HepG2 (cell line): ENCODE measurements around the gene ALDH1A2.

Experiments used
- ARID2 ChIP-seq: sonication (generic); formaldehyde crosslinking; IDR thresholded peaks from 2 replicates; pipeline ENCODE4 v1.8.1; 2022; ENCODE audit warnings: mild to moderate bottlenecking, missing genetic modification reagents, borderline replicate concordance
- CAMTA2 ChIP-seq: sonication (generic); formaldehyde crosslinking; IDR thresholded peaks from 2 replicates; pipeline ENCODE4 v1.4.0; 2020; ENCODE audit warnings: mild to moderate bottlenecking, missing genetic modification reagents, borderline replicate concordance
- EHMT2 ChIP-seq: fragments of 200-600 bp; sonication (generic); IDR thresholded peaks from 2 replicates; pipeline ENCODE4 v1.7.0; 2017; ENCODE audit warnings: antibody characterized with exemption, low read depth, low read length, borderline replicate concordance
- KLF11 ChIP-seq: IDR thresholded peaks from 2 replicates; pipeline ENCODE4 v1.6.1; 2016; ENCODE audit warnings: missing compliant biosample characterization
- RARG ChIP-seq: sonication (generic); formaldehyde crosslinking; IDR thresholded peaks from 2 replicates; pipeline ENCODE4 v1.4.0; 2020; ENCODE audit warnings: low read depth, mild to moderate bottlenecking, missing genetic modification reagents
- SIN3A ChIP-seq: IDR thresholded peaks from 2 replicates; pipeline ENCODE4 v1.6.1; 2011; ENCODE audit warnings: low read depth, mild to moderate bottlenecking, control low read depth, low read length, borderline replicate concordance
- SRSF1 ChIP-seq: fragments of 200-400 bp; formaldehyde crosslinking; optimal IDR thresholded peaks from 2 replicates; pipeline ENCODE3; 2017; ENCODE audit warnings: mild to moderate bottlenecking, low read depth, low read length, moderate library complexity
- ZMAT3 ChIP-seq: sonication (generic); formaldehyde crosslinking; conservative IDR thresholded peaks from 2 replicates; pipeline ENCODE4 v1.7.0; 2021; ENCODE audit warnings: missing genetic modification reagents
- ZSCAN25 ChIP-seq: sonication (generic); formaldehyde crosslinking; IDR thresholded peaks from 2 replicates; pipeline ENCODE4 v1.8.0; 2022; ENCODE audit warnings: mild to moderate bottlenecking, missing genetic modification reagents
- TF ChIP-seq, protein P1 (sequence below): sonication (generic); formaldehyde crosslinking; IDR thresholded peaks from 2 replicates; pipeline ENCODE4 v1.5.0; 2020; ENCODE audit warnings: mild to moderate bottlenecking, missing genetic modification reagents, moderate library complexity
- TF ChIP-seq, protein P2 (sequence below): sonication (generic); formaldehyde crosslinking; conservative IDR thresholded peaks from 2 replicates; pipeline ENCODE4 v1.4.0; 2020; ENCODE audit warnings: missing genetic modification reagents
- TF ChIP-seq, protein P3 (sequence below): sonication (generic); formaldehyde crosslinking; IDR thresholded peaks from 2 replicates; pipeline ENCODE4 v1.4.0; 2020; ENCODE audit warnings: mild to moderate bottlenecking, low read depth, missing genetic modification reagents
- TF ChIP-seq, protein P4 (sequence below): sonication (generic); formaldehyde crosslinking; IDR thresholded peaks from one replicate; pipeline ENCODE4 v1.5.1; 2020; ENCODE audit warnings: mild to moderate bottlenecking, missing genetic modification reagents; ENCODE audit errors: not compliant biosample characterization

DNA sequence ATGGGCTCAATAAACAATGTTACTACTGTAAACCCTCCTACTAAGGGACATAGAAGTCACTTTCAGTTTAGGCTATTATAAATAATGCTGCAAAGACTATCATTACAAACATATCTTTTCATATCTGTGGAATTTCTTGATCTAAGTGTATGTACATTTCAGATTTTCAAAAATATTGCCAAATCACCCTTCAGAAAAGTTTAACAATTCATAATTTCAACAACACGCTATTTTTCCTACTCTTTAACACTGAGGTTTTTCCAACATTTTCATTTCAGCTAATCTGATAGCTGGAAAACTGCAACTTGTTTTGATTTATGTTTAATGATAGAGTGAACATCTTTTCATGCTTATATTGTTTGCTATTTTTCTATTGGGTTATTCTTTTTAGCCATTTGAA, 69.0 kb downstream of the ALDH1A2 start:
- no peak for TF ChIP-seq ARID2 (CRISPR knock-in tag)
- no peak for TF ChIP-seq SRSF1
- TF ChIP-seq, protein P1, sequence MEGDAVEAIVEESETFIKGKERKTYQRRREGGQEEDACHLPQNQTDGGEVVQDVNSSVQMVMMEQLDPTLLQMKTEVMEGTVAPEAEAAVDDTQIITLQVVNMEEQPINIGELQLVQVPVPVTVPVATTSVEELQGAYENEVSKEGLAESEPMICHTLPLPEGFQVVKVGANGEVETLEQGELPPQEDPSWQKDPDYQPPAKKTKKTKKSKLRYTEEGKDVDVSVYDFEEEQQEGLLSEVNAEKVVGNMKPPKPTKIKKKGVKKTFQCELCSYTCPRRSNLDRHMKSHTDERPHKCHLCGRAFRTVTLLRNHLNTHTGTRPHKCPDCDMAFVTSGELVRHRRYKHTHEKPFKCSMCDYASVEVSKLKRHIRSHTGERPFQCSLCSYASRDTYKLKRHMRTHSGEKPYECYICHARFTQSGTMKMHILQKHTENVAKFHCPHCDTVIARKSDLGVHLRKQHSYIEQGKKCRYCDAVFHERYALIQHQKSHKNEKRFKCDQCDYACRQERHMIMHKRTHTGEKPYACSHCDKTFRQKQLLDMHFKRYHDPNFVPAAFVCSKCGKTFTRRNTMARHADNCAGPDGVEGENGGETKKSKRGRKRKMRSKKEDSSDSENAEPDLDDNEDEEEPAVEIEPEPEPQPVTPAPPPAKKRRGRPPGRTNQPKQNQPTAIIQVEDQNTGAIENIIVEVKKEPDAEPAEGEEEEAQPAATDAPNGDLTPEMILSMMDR (CRISPR knock-in tag): no peak
- TF ChIP-seq, protein P2, sequence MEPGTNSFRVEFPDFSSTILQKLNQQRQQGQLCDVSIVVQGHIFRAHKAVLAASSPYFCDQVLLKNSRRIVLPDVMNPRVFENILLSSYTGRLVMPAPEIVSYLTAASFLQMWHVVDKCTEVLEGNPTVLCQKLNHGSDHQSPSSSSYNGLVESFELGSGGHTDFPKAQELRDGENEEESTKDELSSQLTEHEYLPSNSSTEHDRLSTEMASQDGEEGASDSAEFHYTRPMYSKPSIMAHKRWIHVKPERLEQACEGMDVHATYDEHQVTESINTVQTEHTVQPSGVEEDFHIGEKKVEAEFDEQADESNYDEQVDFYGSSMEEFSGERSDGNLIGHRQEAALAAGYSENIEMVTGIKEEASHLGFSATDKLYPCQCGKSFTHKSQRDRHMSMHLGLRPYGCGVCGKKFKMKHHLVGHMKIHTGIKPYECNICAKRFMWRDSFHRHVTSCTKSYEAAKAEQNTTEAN (CRISPR knock-in tag): no peak
- TF ChIP-seq SIN3A: no peak
- TF ChIP-seq, protein P3, sequence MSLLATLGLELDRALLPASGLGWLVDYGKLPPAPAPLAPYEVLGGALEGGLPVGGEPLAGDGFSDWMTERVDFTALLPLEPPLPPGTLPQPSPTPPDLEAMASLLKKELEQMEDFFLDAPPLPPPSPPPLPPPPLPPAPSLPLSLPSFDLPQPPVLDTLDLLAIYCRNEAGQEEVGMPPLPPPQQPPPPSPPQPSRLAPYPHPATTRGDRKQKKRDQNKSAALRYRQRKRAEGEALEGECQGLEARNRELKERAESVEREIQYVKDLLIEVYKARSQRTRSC (CRISPR knock-in tag): no peak
- no peak for TF ChIP-seq ZSCAN25 (CRISPR knock-in tag)
- TF ChIP-seq, protein P4, sequence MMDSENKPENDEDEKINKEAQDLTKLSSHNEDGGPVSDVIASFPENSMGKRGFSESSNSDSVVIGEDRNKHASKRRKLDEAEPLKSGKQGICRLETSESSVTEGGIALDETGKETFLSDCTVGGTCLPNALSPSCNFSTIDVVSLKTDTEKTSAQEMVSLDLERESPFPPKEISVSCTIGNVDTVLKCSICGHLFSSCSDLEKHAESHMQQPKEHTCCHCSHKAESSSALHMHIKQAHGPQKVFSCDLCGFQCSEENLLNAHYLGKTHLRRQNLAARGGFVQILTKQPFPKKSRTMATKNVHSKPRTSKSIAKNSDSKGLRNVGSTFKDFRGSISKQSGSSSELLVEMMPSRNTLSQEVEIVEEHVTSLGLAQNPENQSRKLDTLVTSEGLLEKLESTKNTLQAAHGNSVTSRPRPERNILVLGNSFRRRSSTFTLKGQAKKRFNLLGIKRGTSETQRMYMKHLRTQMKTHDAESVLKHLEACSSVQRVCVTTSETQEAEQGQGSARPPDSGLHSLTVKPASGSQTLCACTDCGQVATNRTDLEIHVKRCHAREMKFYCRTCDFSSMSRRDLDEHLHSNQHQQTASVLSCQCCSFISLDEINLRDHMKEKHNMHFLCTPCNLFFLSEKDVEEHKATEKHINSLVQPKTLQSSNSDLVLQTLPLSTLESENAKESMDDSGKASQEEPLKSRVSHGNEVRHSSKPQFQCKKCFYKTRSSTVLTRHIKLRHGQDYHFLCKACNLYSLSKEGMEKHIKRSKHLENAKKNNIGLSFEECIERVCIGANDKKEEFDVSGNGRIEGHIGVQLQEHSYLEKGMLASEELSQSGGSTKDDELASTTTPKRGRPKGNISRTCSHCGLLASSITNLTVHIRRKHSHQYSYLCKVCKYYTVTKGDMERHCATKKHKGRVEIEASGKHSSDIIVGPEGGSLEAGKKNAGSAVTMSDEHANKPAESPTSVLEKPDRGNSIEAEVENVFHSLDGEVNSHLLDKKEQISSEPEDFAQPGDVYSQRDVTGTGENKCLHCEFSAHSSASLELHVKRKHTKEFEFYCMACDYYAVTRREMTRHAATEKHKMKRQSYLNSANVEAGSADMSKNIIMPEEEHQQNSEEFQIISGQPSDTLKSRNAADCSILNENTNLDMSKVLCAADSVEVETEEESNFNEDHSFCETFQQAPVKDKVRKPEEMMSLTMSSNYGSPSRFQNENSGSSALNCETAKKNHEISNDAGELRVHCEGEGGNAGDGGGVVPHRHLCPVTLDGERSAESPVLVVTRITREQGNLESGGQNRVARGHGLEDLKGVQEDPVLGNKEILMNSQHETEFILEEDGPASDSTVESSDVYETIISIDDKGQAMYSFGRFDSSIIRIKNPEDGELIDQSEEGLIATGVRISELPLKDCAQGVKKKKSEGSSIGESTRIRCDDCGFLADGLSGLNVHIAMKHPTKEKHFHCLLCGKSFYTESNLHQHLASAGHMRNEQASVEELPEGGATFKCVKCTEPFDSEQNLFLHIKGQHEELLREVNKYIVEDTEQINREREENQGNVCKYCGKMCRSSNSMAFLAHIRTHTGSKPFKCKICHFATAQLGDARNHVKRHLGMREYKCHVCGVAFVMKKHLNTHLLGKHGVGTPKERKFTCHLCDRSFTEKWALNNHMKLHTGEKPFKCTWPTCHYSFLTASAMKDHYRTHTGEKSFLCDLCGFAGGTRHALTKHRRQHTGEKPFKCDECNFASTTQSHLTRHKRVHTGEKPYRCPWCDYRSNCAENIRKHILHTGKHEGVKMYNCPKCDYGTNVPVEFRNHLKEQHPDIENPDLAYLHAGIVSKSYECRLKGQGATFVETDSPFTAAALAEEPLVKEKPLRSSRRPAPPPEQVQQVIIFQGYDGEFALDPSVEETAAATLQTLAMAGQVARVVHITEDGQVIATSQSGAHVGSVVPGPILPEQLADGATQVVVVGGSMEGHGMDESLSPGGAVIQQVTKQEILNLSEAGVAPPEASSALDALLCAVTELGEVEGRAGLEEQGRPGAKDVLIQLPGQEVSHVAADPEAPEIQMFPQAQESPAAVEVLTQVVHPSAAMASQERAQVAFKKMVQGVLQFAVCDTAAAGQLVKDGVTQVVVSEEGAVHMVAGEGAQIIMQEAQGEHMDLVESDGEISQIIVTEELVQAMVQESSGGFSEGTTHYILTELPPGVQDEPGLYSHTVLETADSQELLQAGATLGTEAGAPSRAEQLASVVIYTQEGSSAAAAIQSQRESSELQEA (CRISPR knock-in tag): no peak
- TF ChIP-seq CAMTA2 (CRISPR knock-in tag): no peak
- no peak for TF ChIP-seq EHMT2
- TF ChIP-seq KLF11 (CRISPR knock-in tag): no peak
- no peak for TF ChIP-seq ZMAT3 (CRISPR knock-in tag)
- no peak for TF ChIP-seq RARG (CRISPR knock-in tag)
